ENCODE data around the gene ATP5F1C.
"Not testable (repeated sequence)": the region's sequence is repeated elsewhere in the genome, so short reads cannot be mapped to it uniquely, and the experiment has no call there.

ATP5F1C gene

GRCh38 chr10:7811000-7811399 is 23.0 kb downstream of the ATP5F1C start:
- Histone ChIP-seq H3K27ac (no peak overlapping the region), H3K36me3 (peaks cover 17 to 29% (median 24%) of the 10 kb centered on the region in 3 donors), H3K4me3 (no peak overlapping the region), H3K27me3 (peaks cover 0 to under 1% of the 10 kb centered on the region in 2 donors), H3K4me1 (no peaks in the 10 kb centered on the region), H3K9me3 (no peaks in the 10 kb centered on the region)
- no peak for TF ChIP-seq CTCF (IDR thresholded peaks at IDR 0.05)
- intact Hi-C loops (cut with DNase I; ENCODE audit: low total_unique reads), result no loop called here
- DNase-seq, result no peak

- intact Hi-C loops (cut with DNase I; ENCODE audit: low total_unique reads); DNase-seq; H3K27ac ChIP-seq; H3K4me1 ChIP-seq; H3K27me3 ChIP-seq; H3K4me3 ChIP-seq; H3K9me3 ChIP-seq: not testable (repeated sequence)
- H3K36me3 ChIP-seq, result peaks cover 14 to 24% (median 21%) of the 10 kb centered on the region in 3 donors
Observed at GRCh38 chr10:7811743-7812142, 23.8 kb downstream of the ATP5F1C start.

- H3K27me3 ChIP-seq, result peaks cover 0 to 3% of the 10 kb centered on the region in 2 donors
- no peak overlapping the region for H3K27ac ChIP-seq
- intact Hi-C loops (cut with DNase I; ENCODE audit: low total_unique reads), result no loop called here
- H3K36me3 ChIP-seq, result peaks cover 0 to 7% (median 7%) of the 10 kb centered on the region in 3 donors
- H3K4me3 ChIP-seq, result no peak overlapping the region
- no peaks in the 10 kb centered on the region for H3K4me1 ChIP-seq
- no peaks in the 10 kb centered on the region for H3K9me3 ChIP-seq
- DNase-seq, result no peak
- TF ChIP-seq CTCF (IDR thresholded peaks at IDR 0.05), result no peak
Observed at GRCh38 chr10:7813481-7813880, 25.5 kb downstream of the ATP5F1C start.

- no peak for DNase-seq
- Histone ChIP-seq H3K4me1 (peaks cover 0 to 18% (median 14%) of the 10 kb centered on the region in 4 donors), H3K4me3 (peak overlapping the region; percentile 85 to 95), H3K9me3 (no peaks in the 10 kb centered on the region), H3K36me3 (peaks cover 0 to 4% (median 0%) of the 10 kb centered on the region in 3 donors), H3K27me3 (peaks cover 0 to 3% of the 10 kb centered on the region in 2 donors), H3K27ac (no peak overlapping the region)
- intact Hi-C loops (cut with DNase I; ENCODE audit: low total_unique reads), result no loop called here
- TF ChIP-seq CTCF (IDR thresholded peaks at IDR 0.05), result no peak
Observed at GRCh38 chr10:7817576-7817975, 29.6 kb downstream of the ATP5F1C start.

GRCh38 chr10:7817984-7818294 is 30.0 kb downstream of the ATP5F1C start:
- H3K27me3 ChIP-seq, result peaks cover 0 to 3% of the 10 kb centered on the region in 2 donors
- TF ChIP-seq CTCF (IDR thresholded peaks at IDR 0.05), result no peak
- intact Hi-C loops (cut with DNase I; ENCODE audit: low total_unique reads), result no loop called here
- peak overlapping the region; percentile 85 to 95 for H3K4me3 ChIP-seq
- H3K4me1 ChIP-seq, result peaks cover 0 to 18% (median 14%) of the 10 kb centered on the region in 4 donors
- H3K36me3 ChIP-seq, result peaks cover 0 to 4% (median 0%) of the 10 kb centered on the region in 3 donors
- DNase-seq, result no peak
- H3K9me3 ChIP-seq, result no peaks in the 10 kb centered on the region
- H3K27ac ChIP-seq, result peak overlapping the region; percentile 73 to 78

GRCh38 chr10:7818295-7819120 is 30.5 kb downstream of the ATP5F1C start, which contains the start of gene TAF3:
Gene TAF3, plus strand, starts transcription at chr10:7818505. Its CDS starts 205 bp downstream, at chr10:7818710.
- intact Hi-C loops (cut with DNase I; ENCODE audit: low total_unique reads), result no loop called here

More at GRCh38 chr10:7818295-7819120, 30.5 kb downstream of the ATP5F1C start, which contains the start of gene TAF3:
- H3K4me1 ChIP-seq, result peaks cover 0 to 18% (median 14%) of the 10 kb centered on the region in 4 donors
- DNase-seq, result peak; percentile 86 to 95
- H3K36me3 ChIP-seq, result peaks cover 0 to 4% (median 0%) of the 10 kb centered on the region in 3 donors
- TF ChIP-seq CTCF (IDR thresholded peaks at IDR 0.05), result no peak
- H3K27ac ChIP-seq, result peak within 1 kb of the TSS; percentile 73 to 78
- H3K9me3 ChIP-seq, result no peaks in the 10 kb centered on the region
- peak within 1 kb of the TSS; percentile 85 to 95 for H3K4me3 ChIP-seq
- H3K27me3 ChIP-seq, result peaks cover 0 to 3% of the 10 kb centered on the region in 2 donors

Data from tibial artery (tissue), 4 donors.